Activated CD8-positive, alpha-beta memory T cell treated with anti-CD3 and anti-CD28 coated beads, Interleukin-2, amount 50 U/mL, for 24 hours (primary cell): ENCODE measurements around the gene TMEM52.
"Not testable (repeated sequence)": the region's sequence is repeated elsewhere in the genome, so short reads cannot be mapped to it uniquely, and the experiment has no call there.

ENCODE experiments used
- DNase-seq: peaks from one replicate; pipeline ENCODE4 v3.0.0-alpha.2; 2020; ENCODE audit errors: extremely low read depth

The TMEM52 gene

DNA sequence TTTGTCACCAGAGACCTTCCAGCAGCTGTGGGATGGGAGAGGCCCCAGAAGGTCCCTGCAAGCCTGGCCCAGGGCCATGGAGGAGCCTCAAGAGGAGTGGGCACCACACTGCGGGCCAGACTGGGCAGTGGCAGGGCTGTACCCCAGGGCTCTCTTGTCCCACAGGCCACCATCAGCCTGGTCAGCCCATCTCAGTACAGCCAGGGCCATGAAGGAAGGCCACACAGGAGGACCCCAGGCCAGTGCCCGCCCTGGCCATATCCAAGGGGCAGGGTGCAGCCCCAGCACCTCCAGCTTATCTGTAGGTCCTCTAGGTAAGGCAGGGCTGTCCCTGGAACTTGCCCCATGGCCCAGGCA, 25.1 kb downstream of the TMEM52 start:
- no peak for DNase-seq

DNA sequence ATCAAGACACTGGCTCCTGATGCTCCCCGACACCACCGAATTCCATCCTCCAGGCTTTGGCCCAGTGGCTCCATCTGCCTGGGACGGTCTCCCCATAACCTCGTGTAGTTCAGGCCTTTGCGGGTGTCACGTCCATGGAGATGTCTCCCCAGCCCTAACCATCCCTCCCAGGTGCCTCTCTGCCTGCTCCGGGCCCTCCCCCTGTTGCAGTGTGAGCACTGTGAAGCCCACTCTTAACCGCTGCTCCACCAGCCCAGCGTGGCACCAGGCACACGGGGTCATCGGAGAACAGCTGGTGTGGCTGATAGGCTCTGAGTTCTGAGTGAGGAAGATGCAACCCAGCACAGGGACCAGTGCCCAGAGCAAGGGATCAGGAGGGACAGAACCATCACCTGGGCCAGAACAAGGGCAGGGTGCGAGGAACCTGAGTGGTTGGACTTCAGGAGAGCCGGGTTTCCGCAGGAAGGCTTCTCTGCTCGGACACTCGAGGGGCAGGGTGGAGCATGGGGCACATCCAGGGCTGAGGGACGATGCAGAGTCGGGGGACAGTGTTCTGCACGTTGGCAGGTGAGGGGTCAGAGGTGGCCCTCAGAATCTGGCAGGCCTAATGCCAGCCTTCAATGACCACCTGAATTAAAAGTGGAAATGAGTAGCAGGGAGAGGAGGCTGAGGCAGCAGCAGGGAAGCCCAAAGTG, 25.6 kb downstream of the TMEM52 start:
- no peak for DNase-seq

DNA sequence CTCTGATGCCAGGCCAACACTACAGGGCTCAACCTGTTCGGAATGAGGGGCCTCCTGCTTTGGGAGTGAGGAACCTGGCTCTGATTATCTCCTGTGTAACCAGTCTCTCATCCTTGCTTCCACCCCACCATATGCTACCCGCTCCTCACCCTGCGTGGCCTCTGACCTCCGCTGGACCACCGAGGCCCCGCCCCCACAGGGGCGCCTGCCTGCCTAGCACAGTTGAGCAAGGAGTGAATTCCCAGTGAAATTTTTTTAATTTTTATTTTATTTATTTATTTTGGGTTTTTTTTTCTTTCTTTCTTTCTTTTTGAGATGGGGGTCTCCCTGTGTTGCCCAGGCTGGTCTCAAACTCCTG, 26.3 kb downstream of the TMEM52 start:
- no peak for DNase-seq

DNA sequence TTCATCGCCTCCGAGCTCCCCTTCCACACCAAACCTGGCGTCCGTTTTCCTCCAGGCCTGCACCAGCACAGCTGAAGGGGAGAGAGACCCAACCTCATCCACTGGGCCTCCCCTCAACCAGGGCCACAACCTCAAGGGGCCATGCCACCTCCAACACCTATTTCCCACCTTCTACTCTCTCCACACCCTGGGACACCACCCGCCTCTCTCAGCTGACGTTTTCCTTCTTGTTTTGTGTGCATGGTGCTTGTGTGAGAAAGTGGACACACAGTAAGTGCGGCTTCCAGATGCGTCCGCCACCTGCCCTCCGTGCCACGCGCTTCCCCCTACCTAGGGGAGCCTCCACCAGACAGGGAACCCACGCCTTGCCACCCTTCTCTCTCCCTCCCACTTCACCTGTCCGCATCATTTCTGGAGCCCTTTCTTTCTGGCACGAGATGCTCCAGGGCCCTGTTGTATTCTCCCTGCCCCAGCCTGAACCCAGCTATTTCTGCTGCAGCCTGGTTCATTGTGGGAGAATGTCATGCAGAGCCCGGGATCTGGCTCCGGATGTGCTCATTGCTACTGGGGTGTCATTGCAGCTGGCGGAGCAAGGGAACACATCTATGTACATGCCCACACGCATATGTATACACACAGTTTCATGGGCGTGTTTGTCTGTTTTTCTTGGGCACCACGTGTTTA, 26.9 kb downstream of the TMEM52 start:
- no peak for DNase-seq

DNA sequence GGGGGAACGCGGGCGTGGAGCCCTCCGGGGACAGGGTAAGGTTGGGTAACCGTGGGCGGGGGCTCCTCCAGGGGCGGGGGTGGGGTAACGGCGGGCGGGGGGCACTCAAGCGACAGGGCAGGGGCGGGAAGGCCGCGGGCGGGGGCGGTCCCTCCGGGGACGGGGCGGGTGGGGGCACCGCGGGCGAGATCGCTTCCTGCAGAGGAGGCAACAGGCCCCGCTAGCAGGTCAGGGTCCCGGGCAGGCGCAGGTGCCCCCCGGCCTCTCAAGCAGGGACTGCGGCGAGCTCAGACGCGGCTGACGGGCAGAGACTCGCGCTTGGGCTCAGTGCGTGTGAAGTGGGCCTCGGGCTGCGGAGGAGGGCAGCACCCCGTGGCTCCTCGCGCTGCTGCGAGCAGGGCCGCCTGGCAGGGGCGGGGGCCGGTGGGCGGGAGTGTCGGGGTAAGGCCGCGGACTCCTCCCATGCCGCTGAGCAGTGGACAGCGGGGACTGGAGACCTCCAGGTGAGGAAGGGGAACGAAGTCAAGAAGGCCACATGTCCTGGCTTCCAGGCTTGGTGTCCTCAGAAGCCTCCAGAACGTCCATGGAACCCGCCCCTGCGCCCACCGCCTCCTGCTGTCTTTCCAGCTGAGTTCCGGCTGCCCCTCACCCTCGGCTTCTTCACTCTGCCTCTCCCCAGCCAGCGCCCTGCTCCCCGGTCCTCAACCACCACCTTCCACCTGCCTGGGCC, 27.6 kb downstream of the TMEM52 start:
- peak; percentile 27 for DNase-seq

DNA sequence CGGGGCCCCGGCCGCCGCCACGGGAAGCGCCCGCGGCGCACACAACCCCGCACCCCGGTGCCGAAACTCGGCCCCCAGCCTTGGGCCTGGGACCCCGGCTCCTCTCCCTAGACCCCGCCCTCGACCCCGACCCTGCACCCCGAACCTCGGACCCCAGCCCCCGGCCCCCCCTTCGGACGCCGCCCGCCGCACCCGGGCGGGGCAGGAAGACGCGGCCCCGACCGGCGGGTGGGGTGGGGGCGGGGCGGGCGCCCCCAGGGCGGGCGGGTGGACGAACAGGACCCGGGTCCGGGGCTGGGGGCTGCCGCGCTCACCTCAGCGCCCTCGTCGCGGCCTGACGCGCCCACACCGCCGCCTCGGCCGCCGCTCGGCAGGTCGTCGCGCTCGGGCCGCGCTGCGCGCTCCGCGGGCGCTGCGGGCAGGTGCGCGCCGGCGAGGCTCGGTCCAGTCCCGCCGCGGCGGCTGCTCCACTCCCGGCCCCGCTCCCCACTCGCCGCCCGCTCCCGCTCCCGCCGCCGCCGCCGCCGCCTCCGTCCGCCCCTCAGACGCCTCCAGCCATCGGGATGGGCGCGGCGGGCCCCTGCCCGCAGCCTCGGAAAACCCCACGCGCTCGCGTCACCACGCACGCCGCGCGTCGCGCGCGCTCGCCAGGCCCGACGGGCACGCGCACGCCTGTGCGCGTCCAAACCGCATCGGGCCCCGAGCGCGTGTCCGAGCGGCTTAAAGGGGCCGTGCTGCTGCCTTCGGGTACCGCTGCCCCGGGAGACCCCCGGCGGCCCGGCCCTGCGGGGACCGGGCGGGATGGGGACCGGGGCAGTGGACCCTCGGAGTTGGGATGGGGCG, 28.4 kb downstream of the TMEM52 start, which contains the start of gene GNB1:
Gene GNB1 (minus strand): TSS at position 582 of the 843 bp plus-strand sequence. CDS start 65,634 bp downstream, outside the sequence.
- DNase-seq = peak; percentile 58

DNA sequence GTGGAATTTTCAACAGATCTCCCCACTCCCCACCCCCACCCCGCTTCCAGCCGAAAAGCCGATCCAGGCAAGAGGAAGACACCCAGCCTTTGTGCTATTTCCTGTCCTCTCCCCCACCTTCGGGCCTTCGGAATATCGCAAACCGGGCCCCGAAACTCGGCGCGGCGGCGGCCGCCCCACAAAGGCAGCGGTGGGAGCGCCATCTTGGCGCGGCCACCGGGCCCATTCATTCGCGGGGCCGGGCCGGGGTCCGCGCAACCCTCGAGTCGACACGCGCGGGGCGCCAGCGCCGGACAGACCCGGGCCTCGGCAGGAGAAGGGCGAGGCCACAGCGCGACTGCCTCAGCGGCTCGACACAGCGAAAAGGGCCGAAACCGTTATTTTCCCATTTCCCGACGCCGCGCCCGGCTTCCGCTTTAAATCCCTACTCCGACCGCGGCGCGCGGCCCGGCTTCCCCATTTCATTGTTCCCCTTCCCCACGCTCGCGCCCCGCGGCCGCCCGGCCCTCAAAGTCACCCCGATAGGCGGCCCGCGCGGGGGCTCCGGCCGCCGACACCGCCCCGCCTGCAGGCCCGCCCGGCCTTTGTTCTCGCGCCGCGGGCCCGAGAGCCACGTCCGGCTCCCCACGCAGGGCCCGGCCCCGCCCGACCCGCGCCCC, 29.1 kb downstream of the TMEM52 start:
- DNase-seq = no peak

DNA sequence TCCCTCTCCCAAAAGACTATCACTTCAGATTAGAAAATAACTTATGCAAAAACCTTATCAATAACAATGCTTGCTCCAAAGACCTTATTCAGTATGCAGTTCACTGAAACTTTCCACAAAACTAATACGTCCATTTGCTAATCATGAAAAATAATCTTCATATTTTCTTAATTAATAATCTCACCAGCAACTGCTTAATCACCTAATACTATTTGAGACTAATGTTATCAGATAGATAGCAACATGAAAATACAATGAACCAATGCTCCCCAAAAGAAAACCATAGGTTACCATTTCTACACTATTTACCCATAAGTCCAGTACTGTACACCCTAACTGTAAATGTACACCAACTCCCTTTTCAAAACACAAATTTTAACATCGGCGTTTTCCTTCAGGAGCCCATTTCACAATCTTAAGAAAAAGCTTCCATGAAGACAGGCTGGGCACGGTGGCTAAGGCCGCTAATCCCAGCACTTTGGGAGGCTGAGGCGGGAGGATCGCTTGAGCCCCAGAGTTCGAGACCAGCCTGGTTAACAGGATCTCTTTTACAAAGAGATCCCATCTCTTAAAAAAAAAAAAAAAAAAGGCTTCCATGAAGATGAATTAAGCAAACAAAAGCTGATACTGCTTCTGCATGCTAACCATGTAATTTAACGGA, 29.9 kb downstream of the TMEM52 start:
- DNase-seq = no peak

DNA sequence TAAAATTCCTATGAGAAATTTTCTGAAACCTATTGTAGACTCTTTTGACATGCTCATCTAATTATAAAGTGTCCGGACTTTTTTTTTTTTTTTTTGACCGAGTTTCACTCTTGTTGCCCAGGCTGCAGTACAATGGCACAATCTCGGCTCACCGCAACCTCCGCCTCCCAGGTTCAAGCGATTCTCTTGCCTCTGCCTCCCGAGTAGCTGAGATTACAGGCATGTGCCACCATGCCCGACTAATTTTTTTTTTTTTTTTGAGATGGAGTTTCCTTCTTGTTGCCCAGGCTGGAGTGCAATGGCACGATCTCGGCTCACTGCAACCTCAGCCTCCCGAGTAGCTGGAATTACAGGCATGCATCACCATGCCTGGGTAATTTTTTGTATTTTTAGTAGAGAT, 35.2 kb downstream of the TMEM52 start:
- not testable (repeated sequence) for DNase-seq

DNA sequence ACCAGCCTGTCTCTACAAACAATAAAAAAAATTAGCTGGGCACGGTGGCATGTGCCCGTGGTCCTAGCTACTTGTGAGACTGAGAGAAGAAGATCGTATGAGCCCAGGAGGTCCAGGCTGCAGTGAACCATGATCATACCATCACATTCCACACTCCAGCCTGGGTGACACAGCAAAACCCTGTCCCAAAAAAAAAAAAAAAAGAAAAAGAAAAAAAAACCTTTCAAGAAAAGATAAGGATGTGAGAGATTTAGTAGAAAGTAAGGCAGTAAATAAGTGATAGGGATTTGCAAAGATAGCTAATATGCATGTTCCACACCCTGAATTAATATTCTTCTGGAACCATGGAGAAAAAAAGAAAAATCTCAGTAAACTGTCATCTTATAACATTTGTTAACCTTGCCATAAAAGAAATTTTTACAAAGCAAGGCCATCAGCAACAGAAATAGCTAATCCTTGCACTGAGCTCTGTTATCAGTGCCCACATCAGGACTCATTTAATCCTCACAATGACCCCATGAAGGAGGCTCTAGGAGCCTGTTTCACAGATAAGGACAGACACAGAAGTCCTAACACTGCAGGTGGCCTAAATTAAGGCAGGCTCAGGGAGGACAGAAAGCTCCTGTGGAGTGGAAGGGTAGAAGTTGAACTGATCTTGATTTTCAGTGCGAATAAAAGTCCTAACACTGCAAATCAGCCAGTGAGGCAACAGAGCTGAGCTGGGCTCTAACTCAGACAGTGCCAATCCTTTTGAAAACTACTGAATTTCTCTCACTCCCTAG, 35.8 kb downstream of the TMEM52 start:
- no peak for DNase-seq

DNA sequence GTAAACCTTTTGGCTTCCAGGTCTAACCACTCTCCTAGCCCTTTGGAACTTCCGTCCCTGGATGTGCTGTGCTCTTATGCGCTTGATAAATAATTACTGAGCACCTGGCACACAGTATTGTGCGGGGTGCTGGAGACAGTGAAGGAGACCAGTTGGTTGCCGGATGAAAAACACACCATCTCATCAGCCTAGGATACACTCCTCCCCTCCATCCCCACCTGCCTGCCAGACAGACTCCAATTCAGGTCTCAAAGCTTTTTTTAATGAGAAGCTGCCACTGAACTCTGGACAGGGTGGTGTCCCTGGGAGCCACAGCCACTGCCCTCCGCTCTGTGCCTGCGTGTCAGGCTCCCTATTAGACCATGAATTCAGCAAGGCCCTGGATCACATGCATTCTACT, 37.4 kb downstream of the TMEM52 start:
- DNase-seq = no peak

DNA sequence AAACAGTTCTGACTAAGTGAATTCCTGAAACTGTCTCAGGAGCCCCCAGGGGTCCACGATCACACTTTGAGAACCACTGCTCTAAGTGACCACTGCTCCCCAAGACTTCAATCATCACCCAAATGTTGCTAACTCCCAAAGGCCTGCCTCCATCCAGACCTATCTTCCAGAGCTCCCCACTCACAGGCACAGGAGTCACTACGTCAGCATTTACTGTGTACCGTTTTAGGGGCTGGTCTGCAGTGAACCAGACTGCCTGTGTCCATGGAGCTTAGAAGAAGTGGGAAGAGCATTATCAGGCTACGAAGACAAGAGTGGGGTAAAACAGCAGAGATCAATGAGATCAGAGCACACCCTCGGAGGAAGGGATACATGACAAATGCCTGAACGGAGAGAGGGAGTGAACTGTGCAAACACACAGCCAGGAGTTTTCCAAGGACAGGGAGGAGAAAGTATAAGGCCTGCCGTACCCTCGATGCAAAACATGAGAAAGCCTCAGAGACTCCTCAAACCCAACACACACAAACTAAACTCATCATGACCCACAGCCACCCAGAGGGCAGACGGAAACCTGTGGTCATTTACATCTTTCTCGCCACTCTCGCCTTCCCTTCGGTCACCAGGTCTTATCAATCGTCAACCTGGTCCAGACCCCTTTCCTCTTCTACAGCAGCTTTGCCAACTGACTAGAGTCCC, 38.3 kb downstream of the TMEM52 start:
- DNase-seq = no peak

DNA sequence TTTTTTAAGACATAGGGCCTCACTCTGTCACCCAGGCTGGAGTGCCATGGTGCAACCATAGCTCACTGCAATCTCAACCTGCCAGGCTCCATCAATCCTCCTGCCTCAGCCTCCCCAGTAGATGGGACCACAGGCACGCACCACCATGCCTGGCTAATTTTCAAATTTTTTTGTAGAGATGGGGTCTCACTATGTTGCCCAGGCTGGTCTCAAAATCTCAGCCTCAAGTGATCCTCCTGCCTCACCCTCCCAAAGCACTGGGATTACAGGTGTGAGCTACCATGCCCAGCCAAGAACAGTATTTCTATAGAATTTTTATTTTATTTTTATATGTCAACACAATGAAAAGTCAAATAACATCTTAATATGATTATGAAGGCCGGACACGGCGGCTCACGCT, 39.1 kb downstream of the TMEM52 start:
- no peak for DNase-seq

DNA sequence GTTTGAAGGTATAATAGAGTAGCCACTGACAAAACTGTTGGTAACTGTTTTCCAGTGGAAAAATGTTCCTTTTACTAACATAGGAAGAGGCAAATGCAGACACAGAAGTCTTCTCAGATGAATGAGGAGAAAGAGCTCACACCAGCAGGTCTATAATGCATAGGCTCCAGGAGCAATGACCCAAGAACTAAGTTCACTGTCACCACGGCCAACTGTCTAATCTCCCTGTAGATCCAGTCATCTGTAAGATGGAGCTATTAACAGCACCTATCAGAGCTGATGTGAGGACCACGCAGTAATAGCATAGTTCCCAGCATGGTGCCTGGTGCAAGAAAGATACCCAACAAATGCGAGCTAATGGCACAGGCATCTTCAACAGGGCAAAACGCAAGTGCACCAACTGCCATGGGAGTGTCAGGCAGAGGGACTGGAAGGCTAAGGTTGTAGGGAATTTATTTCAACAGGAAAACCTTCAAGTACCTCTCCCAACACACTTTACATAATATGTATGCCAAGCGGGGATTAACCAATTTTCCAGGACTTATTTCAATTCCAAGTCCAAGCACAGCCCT, 41.1 kb downstream of the TMEM52 start:
- DNase-seq = no peak

DNA sequence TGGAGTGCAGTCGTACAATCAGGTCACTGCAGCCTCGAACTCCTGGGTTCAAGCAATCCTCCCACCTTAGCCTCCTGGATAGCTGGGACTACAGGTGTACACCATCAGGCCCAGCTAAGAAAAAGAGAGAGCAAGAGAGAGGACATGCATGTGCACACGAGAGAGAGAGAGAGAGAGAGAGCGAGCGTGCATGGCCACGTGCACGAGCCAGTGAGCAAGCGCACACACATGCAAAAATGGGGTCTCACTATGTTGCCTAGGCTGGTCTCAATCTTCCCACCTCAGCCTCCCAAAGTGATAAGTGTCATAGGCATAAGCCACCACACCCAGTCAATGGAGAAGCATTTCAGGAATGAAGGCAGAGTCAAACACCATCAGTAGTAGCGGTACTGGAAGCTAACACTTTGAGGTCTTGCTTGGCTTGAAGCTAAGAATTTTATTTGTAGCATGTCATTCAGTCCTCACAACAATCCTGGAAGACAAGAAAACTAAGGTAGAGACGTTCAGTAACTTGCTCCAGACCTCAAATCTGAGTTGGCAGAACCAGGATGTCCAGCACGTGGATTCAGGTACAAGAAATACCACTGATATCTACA, 42.6 kb downstream of the TMEM52 start:
- no peak for DNase-seq

DNA sequence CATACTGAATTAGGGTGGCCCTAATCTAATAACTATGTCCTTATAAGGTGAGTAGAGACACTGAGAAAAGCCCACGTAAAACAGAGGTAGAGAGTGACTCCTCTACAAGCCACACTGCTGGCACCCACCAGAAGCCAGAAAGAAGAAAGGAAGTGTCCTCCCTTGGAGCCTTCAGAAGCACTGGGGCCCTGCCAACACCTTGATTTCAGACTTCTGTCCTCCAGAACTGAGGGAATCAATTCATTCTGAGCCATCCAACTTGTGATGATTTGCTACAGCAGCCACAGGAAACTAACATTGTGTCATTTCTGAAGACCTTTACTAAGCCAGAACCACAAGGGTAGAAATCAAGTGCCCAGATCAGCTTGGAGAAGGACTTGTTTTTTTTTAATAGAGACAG, 43.1 kb downstream of the TMEM52 start:
- DNase-seq = no peak

DNA sequence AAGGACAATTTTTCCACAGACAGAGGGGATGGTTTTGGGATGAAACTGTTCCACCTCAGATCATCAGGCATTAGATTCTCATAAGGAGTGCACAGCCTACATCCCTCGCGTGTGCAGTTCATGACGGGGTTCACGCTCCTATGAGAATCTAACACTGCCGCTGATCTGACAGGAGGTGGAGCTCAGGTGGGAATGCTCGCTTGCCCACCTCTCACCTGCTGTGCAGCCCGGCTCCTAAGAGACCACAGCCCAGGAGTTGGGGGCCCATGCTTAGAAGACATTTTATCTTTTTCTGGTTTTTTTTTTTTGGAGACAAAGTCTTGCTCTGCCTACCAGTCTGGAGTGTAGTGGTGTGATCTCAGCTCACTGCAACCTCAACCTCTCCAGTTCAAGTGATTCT, 44.2 kb downstream of the TMEM52 start:
- DNase-seq = no peak

DNA sequence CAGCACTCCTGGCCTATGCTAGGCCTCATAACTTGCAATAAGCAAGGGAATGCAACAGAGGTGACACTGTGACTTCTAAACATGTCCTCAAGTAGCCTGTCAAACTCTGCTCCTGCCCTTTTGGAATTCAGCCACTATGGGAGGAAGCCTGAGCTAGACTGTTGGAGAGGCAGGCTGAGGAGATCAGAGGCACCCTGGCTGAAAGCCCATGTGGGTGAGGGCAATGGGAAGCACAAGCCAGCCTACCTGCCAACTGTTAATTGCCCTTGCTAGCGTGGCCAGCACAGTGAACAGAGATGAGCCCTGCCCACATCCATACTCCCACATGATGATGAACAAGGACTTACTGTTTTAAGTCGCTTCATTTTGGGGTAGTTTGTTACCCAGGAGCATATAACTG, 45.9 kb downstream of the TMEM52 start:
- no peak for DNase-seq
